H9 (cell line): ENCODE data around the gene RNASET2. TPM values are rescaled to one million over a fixed set of nuclear protein-coding genes. Genes with fewer than 3 reads are reported as not detected.

Source experiments
- DNase-seq: peaks from one replicate; pipeline ENCODE4 v3.0.0-alpha.2; 2017
- H2AFZ ChIP-seq: one replicate; pipeline ENCODE4 v1.6.1; 2013; ENCODE audit warnings: mild to moderate bottlenecking, low read length, control low read depth, moderate library complexity
- H2AK5ac ChIP-seq: 2 replicates; pipeline ENCODE4 v1.6.1; 2013; ENCODE audit warnings: low read length, control low read depth, mixed read lengths; ENCODE audit not compliant: insufficient read length
- H2BK120ac ChIP-seq: one replicate; pipeline ENCODE4 v1.6.1; 2013; ENCODE audit warnings: low read depth, mild to moderate bottlenecking, low read length, control low read depth, inconsistent platforms; ENCODE audit not compliant: poor library complexity, severe bottlenecking
- H2BK12ac ChIP-seq: 2 replicates; pipeline ENCODE4 v1.6.1; 2013; ENCODE audit warnings: low read length, control low read depth, mixed read lengths, low read depth; ENCODE audit not compliant: insufficient read length
- H2BK15ac ChIP-seq: 2 replicates; pipeline ENCODE4 v1.6.1; 2013; ENCODE audit warnings: low read depth, low read length, control low read depth
- H2BK20ac ChIP-seq: one replicate; pipeline ENCODE4 v1.6.1; 2013; ENCODE audit warnings: low read depth, mild to moderate bottlenecking, low read length, control low read depth, inconsistent platforms; ENCODE audit not compliant: poor library complexity, severe bottlenecking
- H2BK5ac ChIP-seq: 2 replicates; pipeline ENCODE4 v1.6.1; 2013; ENCODE audit warnings: low read length, control low read depth, mixed read lengths; ENCODE audit not compliant: insufficient read length
- H3K14ac ChIP-seq: 2 replicates; pipeline ENCODE4 v1.6.1; 2013; ENCODE audit warnings: low read length, control low read depth; ENCODE audit not compliant: insufficient read depth
- H3K18ac ChIP-seq: 2 replicates; pipeline ENCODE4 v1.6.1; 2013; ENCODE audit warnings: low read depth, mild to moderate bottlenecking, mixed read lengths, low read length, control low read depth; ENCODE audit not compliant: insufficient read length
- H3K23ac ChIP-seq: 2 replicates; pipeline ENCODE4 v1.6.1; 2013; ENCODE audit warnings: low read length, control low read depth, mixed read lengths, low read depth; ENCODE audit not compliant: insufficient read length
- H3K23me2 ChIP-seq: 2 replicates; pipeline ENCODE4 v1.6.1; 2013; ENCODE audit warnings: low read depth, mild to moderate bottlenecking, mixed read lengths, low read length, control low read depth; ENCODE audit not compliant: insufficient read length, poor library complexity, severe bottlenecking
- H3K27ac ChIP-seq: 2 replicates; pipeline ENCODE4 v1.5.1; 2013; ENCODE audit warnings: low read length, control low read depth, mixed read lengths, low read depth; ENCODE audit not compliant: insufficient read length
- H3K27me3 ChIP-seq: 2 replicates; pipeline ENCODE4 v1.6.1; 2013; ENCODE audit warnings: low read length, control low read depth, inconsistent platforms; ENCODE audit not compliant: insufficient read depth
- H3K4ac ChIP-seq: 2 replicates; pipeline ENCODE4 v1.6.1; 2013; ENCODE audit warnings: low read depth, mild to moderate bottlenecking, control low read depth, inconsistent platforms, low read length, moderate library complexity
- H3K4me1 ChIP-seq: 2 replicates; pipeline ENCODE4 v1.6.1; 2013; ENCODE audit warnings: low read length, control low read depth, inconsistent platforms; ENCODE audit not compliant: insufficient read depth
- H3K4me2 ChIP-seq: 2 replicates; pipeline ENCODE4 v1.6.1; 2013; ENCODE audit warnings: low read length, control low read depth, mixed read lengths; ENCODE audit not compliant: insufficient read length, insufficient read depth
- H3K56ac ChIP-seq: 2 replicates; pipeline ENCODE4 v1.6.1; 2013; ENCODE audit warnings: low read depth, mild to moderate bottlenecking, mixed read lengths, low read length, control low read depth; ENCODE audit not compliant: insufficient read length
- H3K79me1 ChIP-seq: 2 replicates; pipeline ENCODE4 v1.6.1; 2013; ENCODE audit warnings: low read depth, mild to moderate bottlenecking, moderate library complexity, low read length, control low read depth, inconsistent platforms; ENCODE audit not compliant: insufficient read depth, poor library complexity, severe bottlenecking
- H3K79me2 ChIP-seq: 2 replicates; pipeline ENCODE4 v1.6.1; 2013; ENCODE audit warnings: low read length, control low read depth, inconsistent platforms; ENCODE audit not compliant: insufficient read depth
- H3K9ac ChIP-seq: 2 replicates; pipeline ENCODE4 v1.6.1; 2013; ENCODE audit warnings: low read length, control low read depth, mixed read lengths; ENCODE audit not compliant: insufficient read length; ENCODE audit errors: extremely low read depth
- H3K9me3 ChIP-seq: one replicate; pipeline ENCODE4 v1.6.1; 2013; ENCODE audit warnings: low read depth, low read length, inconsistent platforms; ENCODE audit not compliant: control insufficient read depth
- H3T11ph ChIP-seq: one replicate; pipeline ENCODE4 v1.6.1; 2013; ENCODE audit warnings: mild to moderate bottlenecking, low read length, control low read depth, inconsistent platforms
- H4K20me1 ChIP-seq: one replicate; pipeline ENCODE4 v1.6.1; 2013; ENCODE audit not compliant: control insufficient read depth, insufficient read length, insufficient read depth
- H4K5ac ChIP-seq: 2 replicates; pipeline ENCODE4 v1.6.1; 2013; ENCODE audit warnings: low read depth, mild to moderate bottlenecking, mixed read lengths, low read length, control low read depth; ENCODE audit not compliant: insufficient read length
- H4K8ac ChIP-seq: replicated peaks from 2 replicates; pipeline ENCODE4 v1.6.1; 2013; ENCODE audit warnings: low read length, control low read depth, mixed read lengths, low read depth; ENCODE audit not compliant: insufficient read length
- H4K91ac ChIP-seq: 2 replicates; pipeline ENCODE4 v1.6.1; 2013; ENCODE audit warnings: low read depth, mild to moderate bottlenecking, moderate library complexity, mixed read lengths, low read length, control low read depth; ENCODE audit not compliant: insufficient read length
- H3K27ac Mint-ChIP-seq, 3 experiments: 2 replicates in 2 of 3; 3 replicates in 1 of 3; pipeline ENCODE4 v1.8.0; 2020 to 2021; ENCODE audit warnings: mixed read lengths in 3 of 3, mild to moderate bottlenecking in 1 of 3, moderate library complexity in 1 of 3
- H3K27me3 Mint-ChIP-seq: 2 replicates; pipeline ENCODE4 v1.8.0; 2021; ENCODE audit warnings: low read depth, mild to moderate bottlenecking, moderate library complexity, mixed read lengths
- H3K36me3 Mint-ChIP-seq, 3 experiments: 2 replicates in 2 of 3; 3 replicates in 1 of 3; pipeline ENCODE4 v1.8.0; 2020 to 2021; ENCODE audit warnings: low read depth in 3 of 3, mixed read lengths in 3 of 3; ENCODE audit not compliant: insufficient read depth in 1 of 3
- H3K4me1 Mint-ChIP-seq, 2 experiments: 2 replicates each; pipeline ENCODE4 v1.8.0; 2020; ENCODE audit warnings: mixed read lengths in 2 of 2
- H3K4me3 Mint-ChIP-seq, 2 experiments: 2 replicates in 1 of 2; 3 replicates in 1 of 2; pipeline ENCODE4 v1.8.0; 2020 to 2021; ENCODE audit warnings: mild to moderate bottlenecking in 2 of 2, mixed read lengths in 2 of 2, moderate library complexity in 1 of 2
- H3K9me3 Mint-ChIP-seq, 2 experiments: 2 replicates in 1 of 2; 3 replicates in 1 of 2; pipeline ENCODE4 v1.8.0; 2020; ENCODE audit warnings: mild to moderate bottlenecking in 2 of 2, mixed read lengths in 2 of 2, moderate library complexity in 1 of 2
- CTCF ChIP-seq: fragments of 200-600 bp; sonication (generic); conservative IDR thresholded peaks from 3 replicates; pipeline ENCODE4 v1.8.0; 2021; ENCODE audit warnings: antibody characterized with exemption, mild to moderate bottlenecking
- WGBS: extraction: QIAGEN DNeasy Blood & Tissue Kit; methylation state at CpG from one replicate; pipeline ENCODE4 v1.1.7; 2013; ENCODE audit warnings: missing lambda C conversion rate, low lambda C conversion rate, mixed read lengths; ENCODE audit not compliant: insufficient read length; ENCODE audit errors: extremely low coverage; 5-methylcytosine and 5-hydroxymethylcytosine counted together
- total RNA-seq: library from RNA; stranded (reverse); gene quantifications from 2 replicates; pipeline ENCODE4 v1.2.1, GENCODE V29; 2021

The RNASET2 gene
- total RNA-seq, 1 experiment from 2014 or later, result 28.2 TPM

DNA sequence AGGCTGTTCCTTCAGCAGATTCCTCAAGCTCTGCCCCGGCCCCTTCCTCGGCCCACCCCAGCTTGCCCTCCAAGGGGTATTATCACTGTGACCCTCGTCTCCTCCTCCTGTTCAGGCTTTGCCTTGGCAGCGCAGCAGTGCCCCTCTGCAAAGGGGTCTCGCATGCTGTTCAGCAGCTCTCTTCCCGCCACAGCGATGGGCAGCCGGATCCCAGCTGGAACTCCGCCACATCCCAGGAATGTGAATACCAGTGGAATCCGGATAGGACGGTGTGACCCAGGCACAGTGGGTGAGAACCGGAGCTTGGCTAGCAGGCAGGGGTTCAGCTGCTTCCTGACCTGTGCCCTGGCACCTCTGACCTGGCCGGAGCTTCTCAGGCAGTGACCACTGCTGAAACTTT is 52.9 kb downstream of the RNASET2 start:
- no CpG with 5 or more reads among the region's 13 CpGs for WGBS
- Histone ChIP-seq H2BK5ac (no peak overlapping the region), H2BK20ac (no peak overlapping the region), H3K4me1 (no peaks in the 10 kb centered on the region; the same call in 1 of the 2 replicates), H3K14ac (no peak overlapping the region), H2AFZ (no peak overlapping the region), H3K4ac (no peak overlapping the region), H2BK120ac (no peak overlapping the region), H3K27ac (no peak overlapping the region), H3K79me1 (no peaks in the 10 kb centered on the region), H3K79me2 (no peaks in the 10 kb centered on the region), H3K4me2 (no peak overlapping the region), H3K23ac (no peak overlapping the region), H2BK12ac (no peak overlapping the region), H3K9ac (no peak overlapping the region), H3K9me3 (no peaks in the 10 kb centered on the region), H2BK15ac (no peak overlapping the region), H2AK5ac (no peak overlapping the region), H4K20me1 (no peaks in the 10 kb centered on the region), H3K23me2 (no peaks in the 10 kb centered on the region), H3T11ph (no peak overlapping the region), H3K27me3 (no peaks in the 10 kb centered on the region), H3K18ac (no peak overlapping the region), H4K91ac (no peak overlapping the region), H3K56ac (no peak overlapping the region), H4K5ac (no peak overlapping the region), H4K8ac (no peak overlapping the region)
- H3K9me3 Mint-ChIP-seq, result no peaks in the 10 kb centered on the region; a peak in 1 of 5 replicates
- no peak overlapping the region for H3K4me3 Mint-ChIP-seq
- TF ChIP-seq CTCF, result no peak
- peaks cover 0 to 1% (median 0%) of the 10 kb centered on the region in 3 experiments; a peak in 1 of 7 replicates for H3K36me3 Mint-ChIP-seq
- no peak overlapping the region for H3K27ac Mint-ChIP-seq
- peaks cover 38% of the 10 kb centered on the region for H3K27me3 Mint-ChIP-seq
- H3K4me1 Mint-ChIP-seq, result peaks cover 16 to 17% of the 10 kb centered on the region in 2 experiments
- DNase-seq, result no peak
